Measurements from ENCODE around the gene APOA1.

Gene APOA1

GRCh38 chr11:116840746-116841296 is 3.4 kb upstream of the APOA1 start:
- H3K9me3 ChIP-seq (ENCODE audit: insufficient read depth, low read depth, low read length), result no peaks in the 10 kb centered on the region
- H3K36me3 ChIP-seq (ENCODE audit: insufficient read depth, low read length), result peaks cover 23% of the 10 kb centered on the region; the same call in 1 of the 2 replicates
- TF ChIP-seq CTCF (conservative IDR thresholded peaks at IDR 0.05; ENCODE audit: low read length), result no peak
- H4K20me1 ChIP-seq (ENCODE audit: insufficient read depth, low read length, poor library complexity, severe bottlenecking), result no peaks in the 10 kb centered on the region
- no peaks in the 10 kb centered on the region for H3K79me2 ChIP-seq (ENCODE audit: insufficient read depth, low read length)
- no peaks in the 10 kb centered on the region for H3K9me2 ChIP-seq (replicated peaks; ENCODE audit: low read depth, low read length)
- no peaks in the 10 kb centered on the region for H3F3A ChIP-seq (ENCODE audit: low read depth)
- H3K9ac ChIP-seq (ENCODE audit: low read depth, low read length, poor library complexity, severe bottlenecking), result peak overlapping the region; percentile 27
- H3K4me2 ChIP-seq (ENCODE audit: low read depth, low read length, poor library complexity, severe bottlenecking), result no peak overlapping the region
- H3K27me3 ChIP-seq (ENCODE audit: insufficient read depth, low read length, poor library complexity, severe bottlenecking), result no peaks in the 10 kb centered on the region
- no peak overlapping the region for H3K4me3 ChIP-seq (ENCODE audit: low read length, poor library complexity, severe bottlenecking)
- peaks cover 14% of the 10 kb centered on the region for H3K4me1 ChIP-seq (ENCODE audit: insufficient read depth, low read length, poor library complexity, severe bottlenecking)
- peak overlapping the region; percentile 5; the same call in 1 of the 2 replicates for H2AFZ ChIP-seq (ENCODE audit: low read length)

GRCh38 chr11:116840224-116840745 is 2.9 kb upstream of the APOA1 start:
- no peaks in the 10 kb centered on the region for H3K9me2 ChIP-seq (replicated peaks; ENCODE audit: low read depth, low read length)
- no peak overlapping the region for H3K4me3 ChIP-seq (ENCODE audit: low read length, poor library complexity, severe bottlenecking)
- no peak overlapping the region for H3K4me2 ChIP-seq (ENCODE audit: low read depth, low read length, poor library complexity, severe bottlenecking)
- peaks cover 19% of the 10 kb centered on the region for H3K4me1 ChIP-seq (ENCODE audit: insufficient read depth, low read length, poor library complexity, severe bottlenecking)
- H3F3A ChIP-seq (ENCODE audit: low read depth), result no peaks in the 10 kb centered on the region
- no peaks in the 10 kb centered on the region for H4K20me1 ChIP-seq (ENCODE audit: insufficient read depth, low read length, poor library complexity, severe bottlenecking)
- TF ChIP-seq CTCF (conservative IDR thresholded peaks at IDR 0.05; ENCODE audit: low read length), result peak; percentile 73
- TF ChIP-seq EZH2phosphoT487 (IDR thresholded peaks at IDR 0.05; ENCODE audit: borderline replicate concordance), result no peak
- H3K36me3 ChIP-seq (ENCODE audit: insufficient read depth, low read length), result peaks cover 17% of the 10 kb centered on the region; the same call in 1 of the 2 replicates
- H3K79me2 ChIP-seq (ENCODE audit: insufficient read depth, low read length), result no peaks in the 10 kb centered on the region
- peak overlapping the region; percentile 27 for H3K9ac ChIP-seq (ENCODE audit: low read depth, low read length, poor library complexity, severe bottlenecking)
- no peaks in the 10 kb centered on the region for H3K27me3 ChIP-seq (ENCODE audit: insufficient read depth, low read length, poor library complexity, severe bottlenecking)
- peak overlapping the region; percentile 5; the same call in 1 of the 2 replicates for H2AFZ ChIP-seq (ENCODE audit: low read length)
- H3K9me3 ChIP-seq (ENCODE audit: insufficient read depth, low read depth, low read length), result no peaks in the 10 kb centered on the region

- Histone ChIP-seq H3F3A (ENCODE audit: low read depth) (no peaks in the 10 kb centered on the region), H3K27me3 (ENCODE audit: insufficient read depth, low read length, poor library complexity, severe bottlenecking) (no peaks in the 10 kb centered on the region), H3K4me2 (ENCODE audit: low read depth, low read length, poor library complexity, severe bottlenecking) (no peak overlapping the region), H2AFZ (ENCODE audit: low read length) (no peak overlapping the region), H3K36me3 (ENCODE audit: insufficient read depth, low read length) (peaks cover 8% of the 10 kb centered on the region; the same call in 1 of the 2 replicates), H3K9me2 (replicated peaks; ENCODE audit: low read depth, low read length) (no peaks in the 10 kb centered on the region), H3K9me3 (ENCODE audit: insufficient read depth, low read depth, low read length) (no peaks in the 10 kb centered on the region), H3K79me2 (ENCODE audit: insufficient read depth, low read length) (no peaks in the 10 kb centered on the region), H3K9ac (ENCODE audit: low read depth, low read length, poor library complexity, severe bottlenecking) (no peak overlapping the region), H3K4me3 (ENCODE audit: low read length, poor library complexity, severe bottlenecking) (no peak overlapping the region), H4K20me1 (ENCODE audit: insufficient read depth, low read length, poor library complexity, severe bottlenecking) (no peaks in the 10 kb centered on the region), H3K4me1 (ENCODE audit: insufficient read depth, low read length, poor library complexity, severe bottlenecking) (peaks cover 21% of the 10 kb centered on the region)
- TF ChIP-seq EZH2phosphoT487 (IDR thresholded peaks at IDR 0.05; ENCODE audit: borderline replicate concordance) (no peak), CTCF (conservative IDR thresholded peaks at IDR 0.05; ENCODE audit: low read length) (no peak)
These were observed 1.1 kb upstream of the APOA1 start for GRCh38 chr11:116838321-116839084.

All from Loucy (cell line).